Bronchial epithelial cell (primary cell): Measurements from ENCODE around the gene RAB6C. TPM values are rescaled to one million over a fixed set of nuclear protein-coding genes. Genes with fewer than 3 reads are reported as not detected.
"Not testable (repeated sequence)": the region's sequence is repeated elsewhere in the genome, so short reads cannot be mapped to it uniquely, and the experiment has no call there.

ENCODE experiments used
- DNase-seq: peaks from one replicate; pipeline ENCODE4 v3.0.0-alpha.2; 2010; ENCODE audit warnings: low read depth
- FAIRE-seq: peaks from 2 replicates; lab custom pipeline; 2011; peaks lifted over from hg19 to GRCh38; lab: Jason Lieb, UNC
- H3K27me3 ChIP-seq: 2 replicates; pipeline ENCODE4 v1.5.1; 2011; ENCODE audit warnings: low read length; ENCODE audit not compliant: control insufficient read depth, insufficient read depth
- H3K36me3 ChIP-seq: 2 replicates; pipeline ENCODE4 v1.5.1; 2011; ENCODE audit warnings: low read length; ENCODE audit not compliant: control insufficient read depth, insufficient read depth
- H3K4me3 ChIP-seq: 2 replicates; pipeline ENCODE4 v1.5.1; 2011; ENCODE audit warnings: mild to moderate bottlenecking, low read depth, low read length, control low read depth
- CTCF ChIP-seq: IDR thresholded peaks from 2 replicates; pipeline ENCODE4 v1.5.1; 2011; ENCODE audit warnings: mild to moderate bottlenecking, moderate library complexity, low read length, control low read depth, inconsistent platforms; ENCODE audit not compliant: insufficient read depth, severe bottlenecking
- total RNA-seq: library from RNA; depleted of rRNA; stranded (reverse); fragments of >200 nt; gene quantifications from 2 replicates; pipeline ENCODE4 v1.2.1, GENCODE V29; 2014

Gene RAB6C
- under 0.01 TPM in 1 of 2 replicates, not detected in the other for total RNA-seq

DNA sequence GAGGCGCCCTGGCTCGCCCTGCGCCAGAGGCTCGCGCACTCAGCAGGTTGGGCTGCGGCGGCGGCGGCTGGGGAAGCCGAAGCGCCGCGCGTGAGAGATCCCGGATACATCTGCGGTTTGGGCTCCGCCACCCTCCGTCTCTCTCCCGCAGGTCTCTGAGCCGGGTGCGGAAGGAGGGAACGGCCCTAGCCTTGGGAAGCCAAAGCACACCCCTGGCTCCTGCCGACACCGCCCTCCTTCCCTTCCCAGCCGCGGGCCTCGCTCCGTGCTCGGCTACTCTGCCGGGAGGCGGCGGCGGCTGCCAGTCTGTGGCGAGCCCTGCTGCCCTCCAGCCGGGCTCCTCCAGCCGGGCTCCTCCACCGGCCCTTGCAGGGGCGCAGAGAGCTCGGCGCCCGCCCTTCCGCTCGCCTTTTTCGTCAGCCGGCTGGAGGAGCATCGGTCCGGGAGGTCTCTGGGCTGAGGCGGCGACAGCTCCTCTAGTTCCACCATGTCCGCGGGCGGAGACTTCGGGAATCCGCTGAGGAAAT, at the start of gene RAB6C:
Gene RAB6C, plus strand, starts transcription at position 38 of the 527 bp plus-strand sequence. Its CDS starts 450 bp downstream, at position 488.
- FAIRE-seq, DNase-seq, H3K36me3 ChIP-seq, H3K27me3 ChIP-seq: not testable (repeated sequence)
- H3K4me3 ChIP-seq, result peak within 1 kb of the TSS; percentile 23

- FAIRE-seq, result no peak
- no peak overlapping the region for H3K4me3 ChIP-seq
- H3K27me3 ChIP-seq, result no peaks in the 10 kb centered on the region
- H3K36me3 ChIP-seq, result no peaks in the 10 kb centered on the region
- DNase-seq, result no peak
- no peak for TF ChIP-seq CTCF
Measured at GRCh38 chr2:129930451-129930850, 49.0 kb upstream of the RAB6C start.

DNA sequence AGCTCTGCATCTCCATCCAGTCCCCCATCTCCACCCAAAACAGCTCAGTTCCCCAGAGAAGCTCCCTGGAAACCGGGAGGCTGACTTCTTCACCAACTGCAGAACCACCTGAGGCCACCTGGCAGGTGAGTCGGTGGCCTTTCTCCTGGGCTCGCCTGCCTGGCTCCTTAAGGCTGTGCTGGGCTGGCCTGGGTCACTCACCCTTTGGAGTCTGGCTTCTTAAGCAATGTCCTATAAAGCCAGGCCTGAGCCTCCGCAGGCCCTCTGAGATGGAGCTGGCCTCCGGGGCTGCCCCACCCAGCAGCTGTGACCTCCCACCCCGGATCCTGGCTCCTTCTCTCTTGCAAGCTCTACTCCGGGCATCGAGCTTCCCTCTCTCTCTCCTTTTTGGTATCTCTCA, 46.1 kb upstream of the RAB6C start:
- DNase-seq, result not testable (repeated sequence)

DNA sequence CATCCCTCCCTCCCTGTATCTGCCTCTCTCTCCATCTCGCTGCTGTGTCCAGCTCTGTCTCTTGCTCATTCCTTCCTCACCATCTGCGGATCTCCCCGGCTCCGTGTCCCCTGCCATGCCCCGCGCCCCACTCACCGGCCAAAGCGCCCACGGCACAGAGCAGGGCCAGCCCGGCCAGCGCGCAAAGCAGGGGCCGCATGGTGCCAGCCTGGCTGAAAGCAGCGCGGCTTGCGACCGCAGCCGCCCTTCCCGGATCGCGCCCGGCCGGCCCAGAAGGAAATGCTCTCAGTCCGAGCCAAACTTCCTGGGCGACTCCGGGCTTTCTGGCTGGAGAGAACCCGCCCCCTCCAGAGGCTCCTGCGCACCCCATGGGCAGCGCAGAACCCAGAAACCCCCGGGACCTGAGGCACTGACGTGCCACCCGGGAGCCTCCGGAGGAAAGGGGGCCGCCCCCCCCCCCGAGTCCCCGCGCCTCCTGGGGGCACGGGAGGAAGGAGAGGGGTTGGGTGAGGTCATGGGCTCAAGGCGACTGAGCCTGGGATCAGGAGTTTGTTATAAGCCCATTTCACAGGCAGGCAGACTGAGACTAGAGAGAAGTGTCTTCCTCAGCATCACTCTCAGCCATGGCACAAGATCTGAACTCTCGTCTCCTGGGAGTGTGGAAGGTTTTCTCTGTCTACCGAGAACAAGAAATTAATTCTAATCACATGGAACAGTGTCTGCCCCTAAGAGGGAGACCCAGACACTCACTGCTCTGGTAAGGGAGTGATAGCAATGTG, 45.2 kb upstream of the RAB6C start:
- TF ChIP-seq CTCF, result no peak
- Histone ChIP-seq H3K4me3 (no peak overlapping the region), H3K27me3 (no peaks in the 10 kb centered on the region), H3K36me3 (no peaks in the 10 kb centered on the region)
- DNase-seq, result no peak
- no peak for FAIRE-seq

More for the DNA sequence above, 46.1 kb upstream of the RAB6C start:
- H3K27me3 ChIP-seq, H3K36me3 ChIP-seq, H3K4me3 ChIP-seq, FAIRE-seq: not testable (repeated sequence)

DNA sequence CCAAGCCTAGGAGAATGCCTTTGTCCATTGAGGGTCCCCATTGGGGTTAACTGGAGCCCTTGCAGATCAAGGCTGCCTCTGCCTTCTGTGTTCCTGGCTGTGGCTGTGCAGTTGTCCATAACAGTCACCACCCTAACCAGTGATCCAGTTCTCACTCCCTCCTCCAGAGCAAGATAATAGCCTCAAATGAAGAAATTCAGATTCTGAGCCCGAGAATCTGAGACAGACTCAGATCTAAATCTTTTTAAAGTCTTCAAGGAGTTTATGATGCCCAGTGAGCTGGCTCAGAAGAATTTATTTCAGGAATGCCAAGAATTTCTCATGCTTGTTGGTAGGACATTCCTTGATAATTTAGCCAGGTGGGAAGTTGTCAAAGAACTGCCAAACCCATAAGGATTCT, 44.3 kb upstream of the RAB6C start:
- H3K36me3 ChIP-seq, result no peaks in the 10 kb centered on the region
- H3K4me3 ChIP-seq, result no peak overlapping the region
- no peak for TF ChIP-seq CTCF
- FAIRE-seq, result no peak
- no peaks in the 10 kb centered on the region for H3K27me3 ChIP-seq
- peak; percentile 5 for DNase-seq

DNA sequence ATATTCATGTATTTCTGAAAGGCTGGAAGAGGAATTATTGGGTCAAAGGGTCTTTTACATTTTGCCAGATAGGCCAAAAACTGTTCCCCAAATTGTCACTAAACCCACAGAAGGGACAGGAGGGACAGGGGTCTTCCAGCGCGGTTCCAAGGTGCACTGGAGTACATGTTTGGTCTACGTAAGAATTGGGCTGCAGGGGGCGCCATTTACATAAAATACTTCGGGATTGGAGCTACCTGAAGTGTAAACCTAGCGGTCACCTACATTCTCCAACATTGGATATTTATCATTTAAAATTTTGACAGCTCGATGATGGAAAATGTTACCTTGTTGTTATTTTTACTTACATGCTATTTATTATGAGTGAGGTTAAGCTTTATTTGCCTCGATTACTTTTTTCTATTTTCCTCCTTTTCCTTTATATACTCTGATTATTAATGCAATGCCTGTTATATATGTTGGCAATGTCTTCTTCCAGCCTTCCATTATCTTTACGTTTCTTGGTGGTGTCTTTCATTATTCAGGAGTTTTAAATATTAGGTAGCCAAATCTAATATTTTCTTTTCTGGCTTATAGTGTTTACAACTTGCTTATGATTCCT, 43.0 kb upstream of the RAB6C start:
- Histone ChIP-seq H3K36me3 (no peaks in the 10 kb centered on the region), H3K27me3 (no peaks in the 10 kb centered on the region), H3K4me3 (no peak overlapping the region)
- DNase-seq (peak; percentile 39), FAIRE-seq (no peak)
- TF ChIP-seq CTCF, result peak; percentile 55

- not testable (repeated sequence) for FAIRE-seq, H3K4me3 ChIP-seq, DNase-seq, H3K36me3 ChIP-seq, H3K27me3 ChIP-seq
Measured at GRCh38 chr2:129938850-129939471, 40.5 kb upstream of the RAB6C start.

DNA sequence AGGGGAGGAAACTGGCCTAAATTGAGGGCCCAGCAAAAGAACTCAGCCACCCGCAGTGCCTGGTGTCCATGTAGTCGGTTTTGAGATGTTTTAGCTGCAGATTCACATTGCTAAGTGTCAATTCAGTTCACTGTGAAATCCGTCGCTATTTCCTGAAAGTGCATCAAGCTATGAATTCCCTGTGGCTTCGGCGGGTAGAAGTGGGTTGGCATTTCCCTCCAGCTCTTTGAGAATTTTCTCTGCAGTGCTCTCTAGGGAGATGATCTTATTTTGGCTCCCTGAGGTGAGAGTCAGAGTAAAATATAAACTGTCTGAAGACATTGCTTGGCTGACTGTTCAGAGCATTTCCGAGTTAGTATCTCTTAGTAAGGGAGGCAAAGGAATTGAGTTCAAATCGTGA, 36.0 kb upstream of the RAB6C start:
- not testable (repeated sequence) for H3K27me3 ChIP-seq, DNase-seq, H3K36me3 ChIP-seq, H3K4me3 ChIP-seq, FAIRE-seq
